HTR-8/SVneo (cell line): Measurements from ENCODE around the gene GRAMD1A.
"Not testable (repeated sequence)": the region's sequence is repeated elsewhere in the genome, so short reads cannot be mapped to it uniquely, and the experiment has no call there.

Experiments
- DNase-seq: peaks from one replicate; pipeline ENCODE4 v3.0.0; 2011; ENCODE audit warnings: low spot score, mixed read lengths; ENCODE audit not compliant: insufficient read length
- FAIRE-seq: peaks from 2 replicates; lab custom pipeline; 2011; peaks lifted over from hg19 to GRCh38; lab: Jason Lieb, UNC

Gene GRAMD1A

GRCh38 chr19:35048911-35049411 is 48.8 kb downstream of the GRAMD1A start:
- FAIRE-seq (no peak), DNase-seq (no peak)

GRCh38 chr19:35049456-35049855 is 49.3 kb downstream of the GRAMD1A start:
- DNase-seq (no peak), FAIRE-seq (no peak)

- not testable (repeated sequence) for FAIRE-seq, DNase-seq
Observed at GRCh38 chr19:35050662-35051061, 50.5 kb downstream of the GRAMD1A start.

- not testable (repeated sequence) for FAIRE-seq, DNase-seq
Observed at GRCh38 chr19:35051268-35051667, 51.1 kb downstream of the GRAMD1A start.

GRCh38 chr19:35051796-35052195 is 51.7 kb downstream of the GRAMD1A start:
- DNase-seq, result no peak
- no peak for FAIRE-seq

GRCh38 chr19:35052599-35053190 is 52.6 kb downstream of the GRAMD1A start:
- DNase-seq, result no peak

GRCh38 chr19:35053667-35054293 is 53.7 kb downstream of the GRAMD1A start:
- DNase-seq (no peak), FAIRE-seq (no peak)

More at GRCh38 chr19:35052599-35053190, 52.6 kb downstream of the GRAMD1A start:
- no peak for FAIRE-seq

- FAIRE-seq (no peak), DNase-seq (no peak)
Observed at GRCh38 chr19:35054626-35055025, 54.5 kb downstream of the GRAMD1A start.

GRCh38 chr19:35055715-35056179 is 55.6 kb downstream of the GRAMD1A start:
- DNase-seq, result no peak
- no peak for FAIRE-seq

GRCh38 chr19:35056513-35057063 is 56.5 kb downstream of the GRAMD1A start:
- FAIRE-seq, result no peak

GRCh38 chr19:35058370-35058769 is 58.2 kb downstream of the GRAMD1A start:
- no peak for FAIRE-seq

More at GRCh38 chr19:35056513-35057063, 56.5 kb downstream of the GRAMD1A start:
- DNase-seq, result no peak

GRCh38 chr19:35059006-35059798 is 59.1 kb downstream of the GRAMD1A start:
- DNase-seq (no peak), FAIRE-seq (no peak)

More at GRCh38 chr19:35058370-35058769, 58.2 kb downstream of the GRAMD1A start:
- DNase-seq, result no peak

- FAIRE-seq, result no peak
Observed at GRCh38 chr19:35059799-35060091, 59.6 kb downstream of the GRAMD1A start.

GRCh38 chr19:35060160-35060855 is 60.2 kb downstream of the GRAMD1A start:
- DNase-seq, result no peak
- no peak for FAIRE-seq

More at GRCh38 chr19:35059799-35060091, 59.6 kb downstream of the GRAMD1A start:
- no peak for DNase-seq

GRCh38 chr19:35061583-35062373 is 61.7 kb downstream of the GRAMD1A start:
- FAIRE-seq, result no peak
- no peak for DNase-seq

GRCh38 chr19:35062942-35063341 is 62.8 kb downstream of the GRAMD1A start:
- FAIRE-seq (no peak), DNase-seq (no peak)

GRCh38 chr19:35063940-35064818 is 64.1 kb downstream of the GRAMD1A start:
- FAIRE-seq (no peak), DNase-seq (peak; percentile 34)

GRCh38 chr19:35065574-35065973 is 65.5 kb downstream of the GRAMD1A start:
- DNase-seq (no peak), FAIRE-seq (no peak)
